T-cell (primary cell): Measurements from ENCODE around the gene NFIC. TPM values are rescaled to one million over a fixed set of nuclear protein-coding genes. Genes with fewer than 3 reads are reported as not detected.
"Not testable (repeated sequence)": the region's sequence is repeated elsewhere in the genome, so short reads cannot be mapped to it uniquely, and the experiment has no call there.

Source experiments
- ATAC-seq, 4 experiments: fragments of 200-7000 bp in 3 of 4; fragments of 150-1000 bp in 1 of 4; cut with Tn5 transposase; replicated peaks in 1 of 4; 1 replicate in 3 of 4; 2 replicates in 1 of 4; pipeline ENCODE4 v1.10.0; 2021; ENCODE audit warnings: moderate library complexity in 3 of 4, mild to moderate bottlenecking in 2 of 4, moderate number of reproducible peaks in 1 of 4
- CTCF ChIA-PET, 2 donors: fragments of 300-600 bp; sonication (Branson Sonifier 250); formaldehyde crosslinking; loops; one replicate each; lab custom pipeline; 2022; ENCODE audit warnings: antibody characterized with exemption in 2 of 2; lab: Charles Lee
- POLR2A ChIA-PET, 2 donors: fragments of 300-600 bp; sonication (Branson Sonifier 250); formaldehyde crosslinking; loops; one replicate each; lab custom pipeline; 2022; ENCODE audit warnings: antibody characterized with exemption in 2 of 2; lab: Charles Lee
- DNase-seq, 35 experiments: peaks; one replicate each; pipeline versions ENCODE4 v3.0.0 to v3.0.0-alpha.2; 2013 to 2023
- H3K27ac ChIP-seq: one replicate; pipeline ENCODE4 v1.5.1; 2013; ENCODE audit warnings: low read length
- H3K27me3 ChIP-seq, 2 experiments: replicated peaks in 1 of 2; 1 replicate in 1 of 2; 2 replicates in 1 of 2; pipeline versions ENCODE4 v1.6.1 to v1.7.0; 2013; ENCODE audit warnings: low read length in 1 of 2, mixed read lengths in 1 of 2; ENCODE audit not compliant: control insufficient read depth in 2 of 2, insufficient read depth in 2 of 2; ENCODE audit errors: extremely low read depth in 1 of 2
- H3K36me3 ChIP-seq, 2 donors: 1 replicate in 1 of 2; 2 replicates in 1 of 2; pipeline versions ENCODE4 v1.6.1 to v1.7.0; 2013; ENCODE audit warnings: low read length in 1 of 2; ENCODE audit not compliant: control insufficient read depth in 2 of 2, insufficient read depth in 1 of 2; ENCODE audit errors: extremely low read depth in 1 of 2
- H3K4me1 ChIP-seq, 2 experiments: 1 replicate in 1 of 2; 2 replicates in 1 of 2; pipeline versions ENCODE4 v1.6.1 to v1.7.0; 2013; ENCODE audit warnings: low read length in 2 of 2, mixed read lengths in 1 of 2; ENCODE audit not compliant: insufficient read depth in 2 of 2, control insufficient read depth in 1 of 2; ENCODE audit errors: extremely low read depth in 1 of 2
- H3K4me3 ChIP-seq, 2 donors: 1 replicate in 1 of 2; 2 replicates in 1 of 2; pipeline versions ENCODE4 v1.5.1 to v1.7.0; 2013; ENCODE audit warnings: mild to moderate bottlenecking in 2 of 2, low read length in 1 of 2, moderate library complexity in 1 of 2; ENCODE audit not compliant: control insufficient read depth in 1 of 2; ENCODE audit errors: extremely low read depth in 1 of 2
- H3K9me3 ChIP-seq: 2 replicates; pipeline ENCODE4 v1.7.0; 2013
- H3K27ac Mint-ChIP-seq, 2 donors: one replicate each; pipeline ENCODE4 v1.8.0; 2020 to 2021; ENCODE audit warnings: mild to moderate bottlenecking in 2 of 2, mixed read lengths in 2 of 2
- H3K27me3 Mint-ChIP-seq, 2 donors: one replicate each; pipeline ENCODE4 v1.8.0; 2021 to 2022; ENCODE audit warnings: mixed read lengths in 2 of 2
- H3K36me3 Mint-ChIP-seq: one replicate; pipeline ENCODE4 v1.8.0; 2021; ENCODE audit warnings: mixed read lengths
- H3K4me1 Mint-ChIP-seq, 3 donors: one replicate each; pipeline ENCODE4 v1.8.0; 2020 to 2022; ENCODE audit warnings: mixed read lengths in 3 of 3, mild to moderate bottlenecking in 1 of 3
- H3K4me3 Mint-ChIP-seq, 3 donors: one replicate each; pipeline ENCODE4 v1.8.0; 2020 to 2022; ENCODE audit warnings: mild to moderate bottlenecking in 3 of 3, mixed read lengths in 3 of 3, moderate library complexity in 3 of 3
- H3K9me3 Mint-ChIP-seq, 3 donors: one replicate each; pipeline ENCODE4 v1.8.0; 2020 to 2022; ENCODE audit warnings: mixed read lengths in 3 of 3
- WGBS: methylation state at CpG from one replicate; pipeline ENCODE4 v1.1.5; 2013; ENCODE audit warnings: missing lambda C conversion rate; ENCODE audit not compliant: insufficient coverage; 5-methylcytosine and 5-hydroxymethylcytosine counted together
- total RNA-seq, 35 experiments: library from RNA in 6 of 35; stranded (reverse) in 6 of 35; fragments of 120-200 nt in 1 of 35; gene quantifications; one replicate each; pipeline versions ENCODE4 v1.2.1 to v1.2.4 and lab custom pipeline; 2013 to 2026

Gene NFIC
- total RNA-seq, 5 donors from 2014 or later (not counting 1 experiment from before 2014, with no cell fraction given): 27.1 to 41.7 (median 37.2) TPM

- POLR2A ChIA-PET: no interaction called here
Measured at GRCh38 chr19:3398900-3399278, 32.5 kb downstream of the NFIC start.

DNA sequence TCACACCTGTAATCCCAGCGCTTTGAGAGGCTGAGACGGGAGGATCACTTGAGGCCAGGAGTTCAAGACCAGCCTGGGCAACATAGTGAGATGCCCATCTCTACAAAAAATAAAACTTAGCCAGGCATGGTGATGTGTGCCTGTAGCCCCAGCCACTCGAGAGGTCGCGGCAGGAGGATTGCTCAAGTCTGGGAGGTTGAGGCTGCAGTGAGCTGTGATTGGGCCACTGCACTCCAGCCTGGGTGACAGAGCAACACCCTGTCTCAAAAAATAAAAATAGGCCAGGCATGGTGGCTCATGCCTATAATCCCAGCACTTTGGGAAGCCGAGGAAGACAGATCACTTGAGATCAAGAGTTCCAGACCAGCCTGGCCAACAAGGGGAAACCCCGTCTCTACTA is 32.9 kb downstream of the NFIC start:
- H3K27me3 ChIP-seq, H3K4me1 Mint-ChIP-seq, POLR2A ChIA-PET, H3K36me3 ChIP-seq, H3K9me3 ChIP-seq, H3K27ac ChIP-seq, H3K9me3 Mint-ChIP-seq, DNase-seq, H3K27ac Mint-ChIP-seq, H3K4me1 ChIP-seq, H3K4me3 ChIP-seq, ATAC-seq, H3K27me3 Mint-ChIP-seq, H3K4me3 Mint-ChIP-seq, H3K36me3 Mint-ChIP-seq: not testable (repeated sequence)
- no CpG with 5 or more reads among the region's 7 CpGs for WGBS
- CTCF ChIA-PET: interaction anchor here in 1 of 2 donors (0.6 kb wide), 1 partner anchor 31 kb away, joined by 10 read pairs; no protein-coding TSS in a partner anchor

More at GRCh38 chr19:3398900-3399278, 32.5 kb downstream of the NFIC start:
- H3K27me3 ChIP-seq: no peaks in the 10 kb centered on the region
- H3K4me1 Mint-ChIP-seq: peaks cover 0 to 6% (median 3%) of the 10 kb centered on the region in 3 donors
- H3K27ac ChIP-seq: no peak overlapping the region
- no peaks in the 10 kb centered on the region for H3K9me3 Mint-ChIP-seq
- no peak overlapping the region for H3K4me3 Mint-ChIP-seq
- no peaks in the 10 kb centered on the region for H3K27me3 Mint-ChIP-seq
- no peak for DNase-seq
- H3K27ac Mint-ChIP-seq: no peak overlapping the region
- H3K36me3 Mint-ChIP-seq: peaks cover 6% of the 10 kb centered on the region
- no peak overlapping the region for H3K4me3 ChIP-seq
- CTCF ChIA-PET: interaction anchor here in 1 of 2 donors (0.6 kb wide), 1 partner anchor 31 kb away, joined by 10 read pairs; no protein-coding TSS in a partner anchor
- no peaks in the 10 kb centered on the region for H3K9me3 ChIP-seq
- WGBS: 100% methylated on average over 1 of the region's 10 CpGs
- ATAC-seq: no peak
- no peaks in the 10 kb centered on the region for H3K4me1 ChIP-seq
- no peaks in the 10 kb centered on the region for H3K36me3 ChIP-seq

DNA sequence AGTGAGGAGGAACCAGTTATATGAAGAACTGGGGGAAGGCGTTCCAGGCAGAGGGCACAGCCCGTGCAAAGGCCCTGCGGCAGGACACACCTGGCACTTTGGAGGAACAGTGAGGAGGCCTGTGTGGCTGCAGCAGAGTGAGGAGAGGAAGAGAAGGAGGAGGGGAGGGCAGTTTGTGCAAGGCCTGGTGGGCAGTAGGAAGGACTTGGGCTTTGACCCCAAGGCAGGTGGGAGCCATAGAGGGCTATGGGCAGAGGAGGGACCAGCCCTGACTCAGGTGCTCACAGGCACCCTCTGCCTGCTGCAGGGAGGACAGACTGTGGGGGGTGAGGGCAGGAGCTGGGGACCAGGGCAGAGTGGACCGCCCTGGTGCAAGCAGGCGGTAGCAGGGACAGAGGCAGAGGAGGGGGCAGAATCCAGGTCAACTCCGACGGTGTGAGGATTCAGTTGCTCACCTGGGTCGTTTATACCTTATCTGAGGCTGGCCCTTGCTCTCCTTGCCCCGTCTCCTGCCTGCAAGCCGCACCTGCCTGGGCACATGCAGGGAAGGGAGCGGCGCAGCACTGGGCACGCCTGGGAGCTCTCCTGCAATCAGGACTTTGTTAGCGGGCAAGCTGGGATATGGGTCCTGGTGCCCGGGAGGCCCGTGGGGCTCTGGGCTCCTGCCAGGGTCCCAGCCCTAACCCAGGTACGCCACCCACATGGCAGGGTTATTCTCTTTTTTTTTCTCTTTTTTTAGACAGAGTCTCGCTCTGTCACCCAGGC is 34.8 kb downstream of the NFIC start:
- H3K9me3 Mint-ChIP-seq: no peaks in the 10 kb centered on the region
- no peak overlapping the region for H3K27ac Mint-ChIP-seq
- Histone ChIP-seq H3K9me3 (no peaks in the 10 kb centered on the region), H3K27ac (no peak overlapping the region), H3K36me3 (no peaks in the 10 kb centered on the region), H3K27me3 (no peaks in the 10 kb centered on the region), H3K4me1 (no peaks in the 10 kb centered on the region), H3K4me3 (no peak overlapping the region)
- ATAC-seq (no peak), DNase-seq (no peak)
- ChIA-PET POLR2A (no interaction called here), CTCF (no interaction called here)
- H3K4me3 Mint-ChIP-seq: no peak overlapping the region
- WGBS: 93% methylated on average over 16 of the region's 18 CpGs
- peaks cover 6% of the 10 kb centered on the region for H3K36me3 Mint-ChIP-seq
- H3K4me1 Mint-ChIP-seq: peaks cover 0 to 6% (median 3%) of the 10 kb centered on the region in 3 donors
- H3K27me3 Mint-ChIP-seq: no peaks in the 10 kb centered on the region

- CTCF ChIA-PET: no interaction called here
- 85% methylated on average over 7 of the region's 10 CpGs for WGBS
- DNase-seq: no peak
Measured at GRCh38 chr19:3402631-3403443, 36.5 kb downstream of the NFIC start.

GRCh38 chr19:3403489-3404323 is 37.3 kb downstream of the NFIC start:
- Histone ChIP-seq H3K9me3 (no peaks in the 10 kb centered on the region), H3K27ac (no peak overlapping the region), H3K36me3 (no peaks in the 10 kb centered on the region), H3K4me3 (no peak overlapping the region), H3K4me1 (no peaks in the 10 kb centered on the region), H3K27me3 (no peaks in the 10 kb centered on the region)
- H3K27ac Mint-ChIP-seq: no peak overlapping the region
- DNase-seq: no peak
- H3K27me3 Mint-ChIP-seq: no peaks in the 10 kb centered on the region
- H3K36me3 Mint-ChIP-seq: peaks cover 13% of the 10 kb centered on the region
- no peaks in the 10 kb centered on the region for H3K9me3 Mint-ChIP-seq
- ATAC-seq: no peak
- H3K4me1 Mint-ChIP-seq: peaks cover 0 to 6% (median 3%) of the 10 kb centered on the region in 3 donors
- 93% methylated on average over 18 of the region's 49 CpGs for WGBS
- ChIA-PET POLR2A (no interaction called here), CTCF (no interaction called here)
- no peak overlapping the region for H3K4me3 Mint-ChIP-seq

More at GRCh38 chr19:3402631-3403443, 36.5 kb downstream of the NFIC start:
- Mint-ChIP-seq H3K27me3 (no peaks in the 10 kb centered on the region), H3K4me3 (no peak overlapping the region), H3K36me3 (peaks cover 13% of the 10 kb centered on the region), H3K9me3 (no peaks in the 10 kb centered on the region), H3K27ac (peak overlapping the region in 1 of 2 donors; percentile 11), H3K4me1 (peaks cover 0 to 6% (median 3%) of the 10 kb centered on the region in 3 donors)
- Histone ChIP-seq H3K27ac (no peak overlapping the region), H3K4me3 (no peak overlapping the region), H3K9me3 (no peaks in the 10 kb centered on the region), H3K36me3 (no peaks in the 10 kb centered on the region), H3K27me3 (no peaks in the 10 kb centered on the region), H3K4me1 (no peaks in the 10 kb centered on the region)
- no peak for ATAC-seq
- POLR2A ChIA-PET: no interaction called here
